ENCODE data around the gene PTCSC3.
"Not testable (repeated sequence)": the region's sequence is repeated elsewhere in the genome, so short reads cannot be mapped to it uniquely, and the experiment has no call there.

Gene PTCSC3

DNA sequence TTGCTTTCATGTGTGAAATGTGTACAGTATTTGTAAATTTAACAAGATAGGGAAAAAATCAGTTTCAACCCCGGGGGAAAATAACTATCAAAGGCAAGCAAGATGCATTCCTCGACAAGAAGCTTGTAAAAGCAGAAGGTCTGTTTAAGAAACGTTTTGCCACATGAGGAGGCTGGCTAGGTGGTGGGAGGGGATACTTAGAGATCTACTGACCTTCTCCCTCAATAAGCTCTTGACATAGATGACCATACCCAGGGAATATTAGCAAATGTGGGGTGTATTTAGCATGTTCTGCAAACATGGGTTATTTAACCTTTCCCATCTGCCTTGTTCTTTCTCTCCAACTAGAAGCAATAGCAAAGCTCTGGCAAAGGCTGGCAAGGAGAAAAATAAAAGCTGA, 4.9 kb downstream of the PTCSC3 start:
- no peak for DNase-seq

DNA sequence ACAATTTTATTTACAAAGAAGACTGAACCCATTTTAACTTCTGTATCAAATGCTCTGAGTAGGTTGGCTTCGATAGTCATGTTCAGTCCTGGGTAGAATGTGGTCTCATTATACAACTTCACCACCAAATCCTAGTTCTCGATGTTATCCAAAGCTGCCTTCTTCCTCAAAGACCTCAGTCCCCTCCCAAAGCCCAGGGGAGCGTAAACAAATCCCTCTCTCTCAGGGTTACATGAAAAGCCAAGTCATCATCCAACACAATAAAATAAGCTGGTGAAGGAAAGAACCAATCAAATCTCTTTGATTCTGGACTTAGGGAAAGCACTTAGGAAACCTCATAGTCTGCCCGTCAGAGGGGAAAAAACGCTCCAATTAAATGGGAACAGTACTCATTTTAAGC, 9.1 kb downstream of the PTCSC3 start:
- no peak for DNase-seq

DNA sequence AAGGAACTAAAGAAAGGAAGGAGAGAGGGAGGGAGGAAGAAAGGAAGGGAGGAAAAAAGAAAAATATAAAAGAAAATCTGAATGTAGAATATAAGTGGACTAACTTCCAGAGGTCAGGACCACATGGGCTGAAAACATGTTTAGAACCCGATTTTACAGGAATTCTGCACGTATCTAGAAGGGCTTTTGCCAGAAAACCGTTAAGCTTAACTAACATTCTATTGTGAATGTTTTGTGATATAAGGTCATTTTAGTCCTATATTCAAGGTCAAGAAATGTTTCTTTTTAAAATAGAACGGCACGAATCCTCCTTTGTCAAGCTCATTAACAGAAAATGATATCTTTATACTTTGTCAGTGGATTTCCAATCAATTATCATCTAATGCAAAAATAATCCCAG, 13.1 kb downstream of the PTCSC3 start:
- DNase-seq, result no peak

DNA sequence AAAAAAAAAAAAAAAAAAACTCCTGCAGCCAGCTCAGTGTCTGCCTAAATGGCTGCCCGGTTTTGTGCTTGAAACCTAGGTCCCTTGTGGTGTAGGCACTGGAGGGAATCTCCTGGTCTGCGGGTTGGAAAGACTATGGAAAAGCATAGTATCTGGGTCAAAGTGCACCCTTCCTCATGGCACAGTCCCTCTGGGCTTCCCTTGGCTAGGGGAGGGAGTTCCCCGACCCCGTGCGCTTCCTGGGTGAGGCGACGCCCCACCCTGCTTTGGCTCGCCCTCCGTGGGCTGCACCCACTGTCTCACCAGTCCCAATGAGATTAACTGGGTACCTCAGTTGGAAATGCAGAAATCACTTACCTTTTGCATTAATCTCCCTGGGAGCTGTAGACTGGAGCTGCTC, 14.3 kb downstream of the PTCSC3 start:
- DNase-seq, result no peak

DNA sequence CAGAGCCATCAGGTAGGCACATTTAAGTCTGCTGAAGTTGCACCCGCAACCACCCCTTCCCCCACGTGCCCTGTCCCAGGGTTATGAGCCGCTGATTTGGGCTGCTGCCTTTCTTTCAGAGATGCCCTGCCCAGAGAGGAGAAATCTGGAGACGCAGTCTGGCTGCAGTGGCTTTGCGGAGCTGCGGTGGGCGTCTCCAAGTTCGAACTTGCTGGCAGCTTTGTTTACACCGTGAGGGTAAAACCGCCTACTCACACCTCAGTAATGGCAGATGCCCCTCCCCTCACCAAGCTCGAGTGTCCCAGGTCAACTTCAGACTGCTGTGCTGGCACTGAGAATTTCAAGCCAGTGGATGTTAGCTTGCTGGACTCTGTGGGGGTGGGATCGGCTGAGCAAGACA, 14.7 kb downstream of the PTCSC3 start:
- no peak for DNase-seq

DNA sequence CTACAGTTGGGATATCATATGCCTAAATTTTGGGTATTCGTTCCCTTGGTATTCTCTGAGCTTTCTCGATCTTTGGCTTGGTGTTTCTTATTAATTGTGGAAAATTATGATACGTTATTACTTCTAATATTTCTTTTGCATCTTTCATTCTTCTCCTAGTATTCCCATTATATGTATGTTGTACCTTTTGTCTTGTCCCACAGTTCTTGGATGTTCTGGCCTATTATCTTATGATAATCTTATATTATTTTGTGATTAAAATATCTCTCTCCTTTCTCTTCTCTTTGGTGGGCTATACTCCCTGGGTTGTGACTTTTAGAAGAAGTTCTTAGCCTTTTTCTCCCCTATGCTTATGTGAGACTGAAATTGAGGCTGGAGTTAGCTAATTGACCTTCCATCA, 25.2 kb downstream of the PTCSC3 start:
- DNase-seq, result no peak

DNA sequence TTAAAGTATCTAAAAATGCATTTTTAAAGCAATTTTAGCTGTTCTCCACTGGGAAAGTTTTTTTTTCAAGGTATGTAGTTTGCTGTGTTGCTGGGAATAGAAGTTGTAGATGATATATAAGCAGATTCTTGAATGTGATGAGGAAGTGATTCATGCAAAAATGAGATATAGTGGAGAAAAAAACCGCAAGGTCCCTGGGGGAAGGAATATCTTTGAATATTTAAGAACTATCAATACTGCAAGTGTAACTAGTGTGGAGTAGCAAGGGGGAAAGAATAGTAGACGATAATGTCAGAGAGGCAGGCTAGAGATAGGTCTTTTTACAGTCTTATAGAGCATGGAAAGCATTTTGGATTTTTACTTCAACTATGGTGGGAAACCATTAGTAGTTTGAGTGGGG, 42.5 kb downstream of the PTCSC3 start:
- DNase-seq, result no peak

DNA sequence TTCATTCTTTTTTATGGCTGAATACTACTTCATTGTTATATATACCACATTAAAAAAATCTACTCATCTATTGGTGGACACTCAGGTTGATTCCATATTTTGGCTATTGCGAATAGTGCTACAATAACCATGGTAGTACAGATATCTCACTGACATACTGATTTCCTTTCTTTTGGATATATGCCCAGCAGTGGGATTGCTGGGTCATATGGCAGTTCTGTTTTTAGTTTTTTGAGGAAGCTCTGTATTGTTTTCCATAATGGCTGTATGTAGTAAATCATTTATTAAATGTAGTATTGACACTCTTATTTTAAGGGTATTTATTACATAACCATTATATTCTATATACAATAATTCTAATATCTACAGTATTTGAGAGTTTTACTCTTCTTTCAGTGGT, 43.7 kb downstream of the PTCSC3 start:
- DNase-seq, result no peak

DNA sequence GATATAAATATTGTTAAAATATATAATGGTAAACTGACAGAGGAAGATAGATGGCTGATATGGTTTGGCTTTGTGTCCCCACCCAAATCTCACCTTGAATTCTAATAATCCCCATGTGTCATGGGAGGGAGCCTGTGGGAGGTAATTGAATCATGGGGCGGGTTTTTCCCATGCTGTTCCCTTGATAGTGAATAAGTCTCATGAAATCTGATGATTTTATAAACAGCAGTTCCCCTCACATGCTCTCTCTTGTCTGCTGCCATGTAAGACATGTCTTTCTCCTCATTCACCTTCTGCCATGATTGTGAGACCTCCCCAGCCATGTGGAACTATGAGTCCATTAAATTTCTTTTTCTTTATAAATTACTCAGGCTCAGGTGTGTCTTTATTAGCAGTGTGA, 46.3 kb downstream of the PTCSC3 start:
- DNase-seq, result no peak

DNA sequence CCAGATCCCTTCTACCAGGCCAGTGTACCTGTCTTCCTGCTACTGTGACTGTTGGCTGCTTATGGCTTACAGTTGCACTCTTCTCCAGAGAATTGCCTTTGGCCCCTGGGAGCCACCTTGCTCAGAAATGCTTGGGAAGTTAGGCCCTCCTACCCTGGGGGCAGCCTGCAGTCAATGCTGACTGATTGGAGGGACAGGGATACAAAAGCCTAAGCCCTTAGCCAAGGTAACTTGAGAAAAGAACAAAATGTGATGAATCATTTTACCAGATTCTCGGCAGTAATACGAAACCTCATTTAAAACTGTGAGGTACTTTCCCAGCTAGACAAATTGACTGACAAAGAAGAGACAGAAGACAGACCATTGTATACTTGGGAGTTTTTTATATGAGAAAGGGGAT, 47.3 kb downstream of the PTCSC3 start:
- DNase-seq, result no peak

DNA sequence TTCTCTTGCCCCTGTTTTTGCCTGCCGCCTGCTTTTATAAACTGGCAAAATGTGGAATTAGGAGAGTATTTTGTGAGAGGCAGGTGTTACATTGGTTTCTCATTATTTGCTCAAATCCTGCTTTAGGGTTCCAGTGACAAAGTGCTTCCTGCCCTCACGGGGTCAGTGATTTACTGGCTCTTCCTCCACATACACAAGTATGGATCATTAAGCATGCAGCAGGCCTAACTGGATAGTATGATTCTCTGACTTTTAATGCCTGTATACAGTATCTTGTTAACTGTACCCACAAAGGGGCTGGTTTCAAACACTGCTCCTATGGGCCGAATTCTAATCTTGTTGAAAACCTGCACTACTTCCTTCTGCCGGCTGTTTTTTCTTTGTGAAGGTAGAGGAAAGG, 63.2 kb downstream of the PTCSC3 start:
- no peak for DNase-seq

DNA sequence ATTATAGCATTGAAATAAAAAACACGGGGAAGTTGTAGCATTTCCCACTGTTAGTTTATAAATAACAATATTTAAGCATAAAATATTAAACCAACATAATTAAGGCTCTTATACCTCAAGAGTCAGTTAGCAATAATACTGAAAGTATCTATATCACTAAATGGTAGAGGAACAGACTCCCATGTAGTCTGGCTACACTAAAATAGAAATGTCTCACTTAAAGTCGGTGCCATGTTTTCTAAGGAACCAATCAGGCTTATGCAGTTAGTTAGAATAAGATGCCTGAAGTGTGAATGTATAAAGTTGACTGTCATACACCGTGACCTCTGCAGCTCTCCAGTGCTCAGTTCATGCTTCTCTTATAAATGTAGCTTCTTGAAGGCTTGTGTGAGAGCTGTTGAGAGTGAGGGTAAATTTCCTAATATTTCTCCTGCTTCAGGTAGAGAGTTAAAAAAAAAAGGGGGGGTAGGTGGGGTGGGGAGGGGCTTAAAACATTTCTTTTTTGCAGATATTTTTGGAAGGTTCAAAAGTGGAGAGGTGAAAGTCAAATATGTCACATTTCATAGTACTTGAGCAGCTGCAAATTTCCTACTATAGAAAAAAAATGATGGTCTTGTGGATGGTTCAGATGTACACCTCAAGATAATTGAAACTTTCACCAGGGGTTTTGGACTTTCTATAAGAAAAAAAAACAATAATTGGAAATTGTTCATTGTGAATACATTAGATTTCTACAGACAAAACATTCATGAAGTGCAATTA, 64.5 kb downstream of the PTCSC3 start:
- no peak for DNase-seq

DNA sequence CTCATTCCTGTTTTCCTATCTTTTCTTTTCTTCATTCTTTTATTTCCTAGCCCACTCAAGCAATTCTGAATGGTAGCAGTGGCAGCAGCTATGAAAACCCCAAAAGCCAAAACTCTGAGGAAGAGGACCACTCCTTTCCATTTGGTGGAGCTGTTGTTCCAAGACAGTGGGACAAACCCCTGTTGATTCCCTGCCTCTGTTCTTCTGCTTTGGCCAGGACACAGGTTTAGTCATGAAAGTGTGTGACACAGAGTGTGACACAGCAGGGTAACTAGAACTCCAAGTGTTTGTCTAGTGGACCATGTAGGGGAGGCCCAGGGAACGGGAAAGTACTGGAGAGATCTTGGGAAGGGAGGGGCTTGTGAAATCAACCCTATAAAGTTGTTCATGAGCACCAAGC, 71.1 kb downstream of the PTCSC3 start:
- DNase-seq, result no peak

DNA sequence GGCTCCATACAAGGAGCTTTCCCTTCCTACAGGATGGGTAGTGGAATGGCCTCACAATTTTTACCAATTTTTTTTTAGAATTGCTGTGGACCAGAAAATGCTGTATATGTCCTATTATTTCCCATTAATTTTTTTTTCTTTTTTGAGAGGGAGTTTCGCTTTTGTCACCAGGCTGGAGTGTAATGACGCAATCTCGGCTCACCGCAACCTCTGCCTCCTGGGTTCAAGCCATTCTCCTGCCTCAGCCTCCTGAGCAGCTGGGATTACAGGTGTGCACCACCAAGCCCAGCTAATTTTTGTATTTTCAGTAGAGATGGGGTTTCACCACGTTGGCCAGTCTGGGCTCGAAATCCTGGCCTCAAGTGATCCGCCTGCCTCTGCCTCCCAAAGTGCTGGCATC, 72.3 kb downstream of the PTCSC3 start:
- DNase-seq, result not testable (repeated sequence)

DNA sequence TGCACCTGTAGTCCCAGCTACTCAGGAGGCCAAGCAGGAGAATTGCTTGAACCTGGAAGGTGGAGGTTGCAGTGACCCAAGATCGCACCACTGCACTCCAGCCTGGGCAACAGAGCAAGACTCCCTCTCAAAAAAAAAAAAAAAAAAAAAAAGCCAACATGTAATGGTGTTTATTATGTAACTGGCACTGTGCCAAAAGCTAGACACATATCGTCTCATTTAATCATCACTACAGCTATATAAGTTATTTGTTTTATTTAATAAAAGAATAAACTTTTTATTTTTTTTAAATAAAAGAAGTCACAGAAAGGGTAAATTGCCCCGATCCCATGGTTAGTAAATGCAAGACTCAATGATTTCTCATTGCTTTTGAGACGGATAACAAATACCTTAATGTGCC, 76.9 kb downstream of the PTCSC3 start:
- DNase-seq, result no peak

DNA sequence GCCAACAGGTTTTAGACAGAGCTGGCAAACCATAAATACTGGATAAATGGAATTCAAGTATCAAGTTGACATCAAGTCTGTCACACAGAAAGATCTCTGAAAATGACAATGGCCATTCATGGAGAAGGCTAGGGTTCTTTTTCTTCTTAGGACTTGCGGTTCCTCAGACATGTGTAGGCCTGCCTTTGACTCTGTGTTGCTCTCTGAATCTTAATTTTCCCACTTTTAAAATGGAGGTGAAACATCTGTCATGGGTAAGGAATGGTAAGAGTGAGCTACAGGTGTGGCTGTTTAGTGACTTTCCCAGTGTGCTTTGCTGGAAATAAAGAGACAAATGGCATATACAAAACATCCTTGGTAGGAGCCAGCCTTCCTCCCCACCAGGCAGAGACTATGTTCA, 79.2 kb downstream of the PTCSC3 start:
- no peak for DNase-seq

DNA sequence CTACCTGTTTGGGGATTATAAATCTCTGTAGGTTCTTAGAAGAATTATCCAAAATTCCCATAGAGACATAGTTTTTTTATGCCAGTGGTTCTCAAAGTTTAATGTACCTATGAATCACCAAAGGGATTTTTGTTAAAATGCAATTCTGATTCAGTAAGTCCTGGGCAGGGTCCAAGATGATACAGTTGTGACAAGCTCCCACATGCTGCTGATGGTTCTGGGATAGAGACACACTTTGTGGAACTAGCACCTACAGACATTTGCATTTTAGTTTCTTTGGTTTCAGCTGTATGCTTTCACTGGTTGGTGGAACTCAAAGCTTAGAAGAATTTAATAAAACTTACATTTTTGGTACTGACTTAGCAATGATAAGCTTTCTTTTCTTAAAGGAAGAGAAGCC, 80.4 kb downstream of the PTCSC3 start:
- no peak for DNase-seq

DNA sequence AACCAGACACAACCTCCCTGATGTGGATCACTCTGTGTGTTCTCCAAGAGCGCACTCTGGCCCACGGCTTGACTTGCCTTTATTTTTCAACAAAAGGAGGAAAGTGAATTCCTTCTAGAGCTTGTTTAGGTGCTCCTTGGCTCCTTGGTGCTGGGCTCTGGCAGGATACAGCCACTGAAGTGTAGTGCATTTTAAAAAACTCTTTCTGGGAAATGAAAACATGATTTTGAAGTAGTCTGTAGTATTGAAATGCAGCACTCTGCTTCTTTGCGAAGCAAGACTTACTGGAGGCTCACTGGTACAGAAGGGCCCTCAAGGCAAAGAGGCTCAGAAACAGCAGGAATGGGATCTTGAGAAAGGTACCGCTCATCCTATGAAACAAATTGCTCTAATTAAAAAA, 81.6 kb downstream of the PTCSC3 start:
- no peak for DNase-seq

DNA sequence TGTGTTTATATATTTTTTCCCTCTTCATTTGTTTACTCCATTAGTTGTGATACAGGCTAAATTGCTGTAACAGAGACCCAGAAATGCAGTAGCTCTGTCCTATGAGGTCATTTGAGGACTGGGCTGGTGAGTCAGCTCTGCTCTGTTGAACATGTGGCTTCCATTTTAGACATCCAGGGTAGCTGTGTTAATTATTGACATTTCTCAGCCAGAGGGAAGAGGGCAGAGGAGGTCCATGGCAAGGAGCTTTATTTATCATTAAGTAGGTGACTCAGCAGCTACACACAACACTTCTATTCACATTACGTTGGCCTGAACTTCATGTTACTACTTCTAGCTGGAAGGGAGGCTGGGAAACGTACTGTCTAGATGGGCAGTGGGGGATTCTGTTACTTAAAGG, 85.4 kb downstream of the PTCSC3 start:
- no peak for DNase-seq

DNA sequence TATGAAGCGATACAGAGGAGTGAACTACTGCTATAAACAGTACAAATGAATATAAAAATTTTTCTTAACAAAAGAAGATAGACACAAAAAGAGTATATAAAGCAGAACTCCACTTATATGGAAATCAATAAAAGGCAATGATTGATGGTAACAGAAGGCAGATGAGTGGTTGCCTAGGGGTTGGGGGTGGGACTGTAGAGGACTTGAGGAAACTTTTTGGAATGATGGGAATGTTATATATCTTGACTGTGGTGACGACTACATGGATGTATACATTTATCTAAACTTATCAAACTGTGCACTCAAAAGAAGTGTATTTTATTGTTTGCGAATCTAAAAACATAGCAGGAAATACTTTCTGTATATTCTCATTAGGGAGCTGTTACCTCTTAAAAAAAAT, 89.1 kb downstream of the PTCSC3 start:
- no peak for DNase-seq

DNA sequence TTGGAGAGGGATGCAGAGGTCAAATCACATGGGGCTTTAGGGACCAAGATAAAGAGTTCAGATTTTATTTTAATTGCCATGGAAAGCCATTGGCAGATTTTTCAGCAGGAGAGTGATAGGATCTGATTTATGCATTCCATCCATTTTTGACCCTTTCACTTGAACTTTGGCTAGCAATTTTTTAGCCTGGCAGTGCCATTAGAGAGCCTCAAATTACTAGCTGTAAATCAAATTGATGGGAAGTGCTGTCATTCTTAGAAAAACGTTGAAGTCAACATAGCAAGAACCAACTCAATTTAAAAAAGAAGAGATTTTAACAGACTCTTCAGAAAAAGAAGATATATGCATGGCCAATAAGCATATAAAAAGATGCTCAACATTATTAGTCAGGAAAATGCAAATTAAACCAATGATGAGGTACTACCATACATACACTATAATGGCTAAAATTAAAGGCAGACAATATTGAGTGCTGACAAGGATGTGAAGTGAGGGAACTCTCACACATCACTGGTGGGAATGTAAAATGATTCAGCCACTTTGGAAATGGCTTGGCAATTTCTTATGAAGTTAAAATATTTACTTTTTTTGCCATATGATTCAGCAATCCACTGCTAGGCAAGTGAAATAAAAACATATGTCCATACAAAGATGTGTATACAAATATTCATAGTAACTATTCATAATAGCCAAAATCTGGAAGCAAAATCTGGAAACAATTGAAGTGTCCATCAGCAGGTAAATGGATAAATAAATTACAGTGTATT, 89.7 kb downstream of the PTCSC3 start:
- no peak for DNase-seq

DNA sequence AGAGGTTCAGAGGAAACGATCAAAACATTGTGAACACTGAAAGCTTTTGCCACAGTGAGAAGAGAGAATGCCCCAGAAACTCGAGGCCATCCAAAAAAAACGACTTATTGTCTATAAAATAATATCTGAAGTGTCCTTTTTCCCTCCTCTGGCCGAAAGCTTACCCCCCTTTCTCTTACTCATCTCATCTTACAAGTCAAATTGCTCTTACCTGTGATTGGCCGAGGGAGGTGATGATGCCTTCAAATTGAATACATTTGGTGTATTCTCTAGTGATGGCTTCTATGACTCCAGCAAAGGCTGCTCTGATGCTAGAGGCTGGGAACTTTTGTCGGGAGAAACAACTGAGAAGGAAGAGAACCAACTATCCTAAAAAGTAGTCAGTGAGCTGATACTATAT, 90.7 kb downstream of the PTCSC3 start:
- DNase-seq, result no peak

Data from activated CD4-positive, alpha-beta T cell treated with anti-CD3 and anti-CD28 coated beads, Interleukin-2, amount 50 U/mL, for 48 hours (primary cell).